ENCODE data around the gene SEC63.

SEC63 gene

GRCh38 chr6:107819964-107820337, 138.1 kb downstream of the SEC63 start:
- no peak for DNase-seq (ENCODE audit: low read depth in 3 of 3, low spot score in 1 of 3)

GRCh38 chr6:107819217-107819616, 138.8 kb downstream of the SEC63 start:
- DNase-seq (ENCODE audit: low read depth in 3 of 3, low spot score in 1 of 3), result no peak

GRCh38 chr6:107818272-107818671, 139.7 kb downstream of the SEC63 start:
- no peak for DNase-seq (ENCODE audit: low read depth in 3 of 3, low spot score in 1 of 3)

GRCh38 chr6:107817784-107818183, 140.2 kb downstream of the SEC63 start:
- DNase-seq (ENCODE audit: low read depth in 3 of 3, low spot score in 1 of 3), result no peak

Data from stimulated activated CD4-positive, alpha-beta T cell treated with anti-CD3 and anti-CD28 coated beads, TNF-alpha, amount 100 ng/mL, for 1 hour (primary cell).